AG04449 (cell line): Measurements from ENCODE around the gene CPT1B.
"Not testable (repeated sequence)": the region's sequence is repeated elsewhere in the genome, so short reads cannot be mapped to it uniquely, and the experiment has no call there.

Experiments used
- CTCF ChIA-PET: fragments of 350-600 bp; formaldehyde crosslinking; extraction: SDS; loops from one replicate; lab custom pipeline; 2021; ENCODE audit warnings: antibody characterized with exemption; lab: Yijun Ruan, JAX
- POLR2A ChIA-PET: fragments of 400-600, 350-600 bp; formaldehyde crosslinking; extraction: SDS; loops from one replicate; lab custom pipeline; 2020; ENCODE audit warnings: antibody characterized with exemption, inconsistent platforms; lab: Yijun Ruan, JAX
- DNase-seq: peaks from one replicate; pipeline ENCODE4 v3.0.0-alpha.2; 2010; ENCODE audit warnings: low read depth, low spot score
- H3K4me3 ChIP-seq: 2 replicates; pipeline ENCODE4 v1.5.1; 2011; ENCODE audit warnings: low read depth, mild to moderate bottlenecking, control low read depth, low read length
- TF ChIP-seq, protein P1 (sequence below): IDR thresholded peaks from one replicate; pipeline ENCODE4 v1.5.1; 2011; ENCODE audit warnings: mild to moderate bottlenecking, moderate library complexity, low read length, control low read depth, inconsistent platforms; ENCODE audit not compliant: insufficient read depth; ENCODE audit errors: missing control alignments

CPT1B gene

DNA sequence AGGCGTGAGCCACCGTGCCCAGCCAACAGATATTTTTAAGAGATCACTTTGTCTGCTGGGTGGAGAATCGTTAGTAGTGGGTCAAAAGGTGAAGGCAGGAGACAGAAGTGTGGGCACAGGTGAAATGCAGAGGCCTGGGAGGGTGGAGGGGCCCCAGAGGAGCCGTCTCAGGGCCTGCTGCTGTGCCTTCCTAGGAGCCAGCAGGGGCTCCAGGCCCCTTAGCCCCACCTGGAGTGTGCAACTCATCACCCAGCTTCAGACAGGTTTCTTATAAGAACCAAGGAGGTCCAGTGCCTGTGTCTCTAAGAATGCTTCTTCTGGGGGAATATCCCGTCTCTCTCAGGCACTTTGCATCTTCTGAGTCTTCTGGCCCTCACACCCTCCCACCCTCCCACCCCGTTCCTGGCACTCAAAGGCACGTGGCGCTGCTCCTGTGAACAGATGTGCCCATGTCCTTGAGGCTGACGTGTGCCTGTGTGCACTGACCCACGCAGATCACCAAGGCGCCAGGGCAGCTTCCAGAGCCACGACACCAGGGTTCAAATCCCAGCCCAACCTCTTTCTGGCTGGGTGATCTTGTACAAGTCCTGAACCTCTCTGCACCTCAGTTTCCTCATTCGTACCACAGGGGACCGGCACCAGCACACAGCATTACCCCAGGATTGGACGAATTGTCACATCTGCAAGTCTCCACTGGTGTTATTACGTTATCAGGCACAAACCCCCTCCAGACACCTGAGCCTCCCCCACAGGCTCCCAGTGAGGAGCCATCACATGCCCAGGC is 46.3 kb upstream of the CPT1B start:
- TF ChIP-seq, protein P1, sequence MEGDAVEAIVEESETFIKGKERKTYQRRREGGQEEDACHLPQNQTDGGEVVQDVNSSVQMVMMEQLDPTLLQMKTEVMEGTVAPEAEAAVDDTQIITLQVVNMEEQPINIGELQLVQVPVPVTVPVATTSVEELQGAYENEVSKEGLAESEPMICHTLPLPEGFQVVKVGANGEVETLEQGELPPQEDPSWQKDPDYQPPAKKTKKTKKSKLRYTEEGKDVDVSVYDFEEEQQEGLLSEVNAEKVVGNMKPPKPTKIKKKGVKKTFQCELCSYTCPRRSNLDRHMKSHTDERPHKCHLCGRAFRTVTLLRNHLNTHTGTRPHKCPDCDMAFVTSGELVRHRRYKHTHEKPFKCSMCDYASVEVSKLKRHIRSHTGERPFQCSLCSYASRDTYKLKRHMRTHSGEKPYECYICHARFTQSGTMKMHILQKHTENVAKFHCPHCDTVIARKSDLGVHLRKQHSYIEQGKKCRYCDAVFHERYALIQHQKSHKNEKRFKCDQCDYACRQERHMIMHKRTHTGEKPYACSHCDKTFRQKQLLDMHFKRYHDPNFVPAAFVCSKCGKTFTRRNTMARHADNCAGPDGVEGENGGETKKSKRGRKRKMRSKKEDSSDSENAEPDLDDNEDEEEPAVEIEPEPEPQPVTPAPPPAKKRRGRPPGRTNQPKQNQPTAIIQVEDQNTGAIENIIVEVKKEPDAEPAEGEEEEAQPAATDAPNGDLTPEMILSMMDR, result no peak
- CTCF ChIA-PET, result interaction anchor here (0.8 to 1.2 kb wide), 2 partner anchors 61 to 388 kb away, joined by 3 read pairs; no protein-coding TSS in a partner anchor
- DNase-seq, result no peak
- POLR2A ChIA-PET, result no interaction called here
- H3K4me3 ChIP-seq, result no peak overlapping the region

DNA sequence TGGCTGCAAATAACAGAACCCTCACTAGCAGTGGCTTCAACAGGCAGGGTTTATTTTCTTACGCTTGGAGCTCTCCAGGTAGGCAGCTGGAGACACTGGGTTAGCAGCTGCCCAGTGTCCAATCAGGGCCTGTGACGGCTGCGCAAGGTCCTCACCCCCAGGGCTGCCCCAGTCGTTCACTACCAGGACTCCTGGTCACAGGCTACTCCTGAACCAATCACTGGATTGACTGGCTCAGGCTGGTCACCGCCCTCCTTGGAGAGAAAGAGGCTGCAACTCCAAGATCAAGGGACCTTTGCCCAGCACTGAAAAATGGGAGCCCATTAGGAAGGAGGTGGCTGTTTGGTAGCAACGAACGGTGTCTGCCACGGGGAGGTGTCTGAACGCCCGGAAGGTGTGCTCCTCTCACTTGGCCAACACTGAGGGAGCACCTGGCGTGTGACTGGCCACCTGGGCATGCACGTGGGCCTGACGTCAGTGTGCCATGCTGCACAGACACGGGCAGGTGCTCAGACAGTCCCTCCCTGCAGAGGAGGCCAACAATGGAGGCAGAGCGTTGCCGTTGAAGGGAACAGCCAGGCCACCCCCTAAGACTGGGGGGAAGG is 44.6 kb upstream of the CPT1B start:
- TF ChIP-seq, protein P1, result no peak
- H3K4me3 ChIP-seq, result no peak overlapping the region
- no peak for DNase-seq
- ChIA-PET POLR2A (interaction anchor here (0.6 kb wide), 1 partner anchor 97 kb away, joined by 3 read pairs; no protein-coding TSS in a partner anchor), CTCF (interaction anchor here (1.2 to 2.7 kb wide), 4 partner anchors 13 to 386 kb away, joined by 3 to 16 read pairs (median 6); no protein-coding TSS in a partner anchor)

GRCh38 chr22:50621948-50622722 is 43.9 kb upstream of the CPT1B start:
- CTCF ChIA-PET, result interaction anchor here (1.2 to 3.5 kb wide), 16 partner anchors 10 to 371 kb away, joined by 4 to 33 read pairs (median 6); partner anchors contain the start of genes HDAC10, KLHDC7B and SCO2
- no peak overlapping the region for H3K4me3 ChIP-seq
- DNase-seq, result no peak
- POLR2A ChIA-PET, result no interaction called here
- TF ChIP-seq, protein P1, result peak; percentile 10

GRCh38 chr22:50621356-50621880 is 43.2 kb upstream of the CPT1B start:
- CTCF ChIA-PET, result interaction anchor here (0.6 to 3.5 kb wide), 35 partner anchors 9 to 384 kb away, joined by 3 to 33 read pairs (median 4); partner anchors contain the start of genes HDAC10, KLHDC7B, LMF2 and NCAPH2
- POLR2A ChIA-PET, result interaction anchor here (1.8 kb wide), 1 partner anchor 96 kb away, joined by 14 read pairs; the partner anchor contains the start of gene SCO2
- DNase-seq, result no peak
- no peak overlapping the region for H3K4me3 ChIP-seq
- TF ChIP-seq, protein P1, result no peak

DNA sequence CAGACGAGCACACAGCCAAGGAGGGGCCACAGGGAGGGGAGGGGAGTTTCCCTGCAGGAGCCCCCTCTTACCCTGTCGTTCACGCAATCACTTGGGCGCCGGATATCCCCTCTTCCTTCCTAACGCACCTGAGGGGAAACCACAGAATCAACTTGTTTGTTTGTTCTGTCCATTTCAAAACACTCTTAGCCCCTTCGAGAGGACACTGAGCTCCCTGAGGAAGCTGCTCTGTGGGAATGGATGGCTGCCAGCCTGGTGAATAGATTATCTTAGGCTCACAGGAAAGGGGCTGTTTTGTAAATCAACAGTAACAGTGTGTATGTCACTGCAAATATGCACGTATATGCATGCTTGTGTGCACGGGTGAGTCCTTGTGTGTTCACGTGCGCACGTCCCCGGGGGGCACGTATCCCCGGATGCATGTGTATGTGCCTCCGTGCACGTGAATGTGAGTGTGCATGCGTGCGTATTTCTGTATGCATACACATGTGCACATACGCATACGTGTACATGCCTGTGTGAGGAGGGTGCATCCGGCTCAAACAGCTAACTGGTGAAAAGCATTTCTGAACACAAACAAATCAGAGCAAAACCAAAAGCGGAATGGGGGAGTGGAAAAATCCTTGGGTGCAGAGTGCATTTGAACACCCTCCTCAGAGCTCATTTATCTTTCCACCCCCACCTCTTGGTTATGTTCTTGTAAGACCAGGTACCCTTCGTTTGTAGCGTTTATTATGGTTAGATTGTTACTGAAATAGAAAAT is 42.5 kb upstream of the CPT1B start:
- CTCF ChIA-PET, result interaction anchor here (0.6 to 3.5 kb wide), 43 partner anchors 9 to 383 kb away, joined by 3 to 33 read pairs (median 4); partner anchors contain the start of genes CPT1B, HDAC10, KLHDC7B and LMF2
- H3K4me3 ChIP-seq, result no peak overlapping the region
- TF ChIP-seq, protein P1, result no peak
- POLR2A ChIA-PET, result interaction anchor here (1.8 kb wide), 1 partner anchor 95 kb away, joined by 14 read pairs; the partner anchor contains the start of gene SCO2
- DNase-seq, result no peak

GRCh38 chr22:50614296-50614695 is 36.1 kb upstream of the CPT1B start:
- POLR2A ChIA-PET, result interaction anchor here (0.6 kb wide), 1 partner anchor 115 kb away, joined by 3 read pairs; no protein-coding TSS in a partner anchor
- CTCF ChIA-PET, DNase-seq, H3K4me3 ChIP-seq: not testable (repeated sequence)
